Activated CD4-positive, alpha-beta T cell treated with anti-CD3 and anti-CD28 coated beads for 36 hours (primary cell): ENCODE results near the gene ICAM2. TPM values are rescaled to one million over a fixed set of nuclear protein-coding genes. Genes with fewer than 3 reads are reported as not detected.
"Not testable (repeated sequence)": the region's sequence is repeated elsewhere in the genome, so short reads cannot be mapped to it uniquely, and the experiment has no call there.

Experiments
- ATAC-seq: fragments of 200-7000 bp; cut with Tn5 transposase; one replicate; pipeline ENCODE4 v1.10.0; 2021; ENCODE audit warnings: mild to moderate bottlenecking, moderate library complexity
- CTCF ChIA-PET: fragments of 350-600 bp; sonication (Branson Sonifier 250); formaldehyde crosslinking; loops from one replicate; lab custom pipeline; 2021; ENCODE audit warnings: antibody characterized with exemption; lab: Charles Lee
- POLR2A ChIA-PET: fragments of 350-600 bp; sonication (Branson Sonifier 250); formaldehyde crosslinking; loops from one replicate; lab custom pipeline; 2021; ENCODE audit warnings: antibody characterized with exemption, inconsistent platforms; lab: Charles Lee
- DNase-seq: peaks from one replicate; pipeline ENCODE4 v3.0.0-alpha.2; 2020
- H3K27ac Mint-ChIP-seq: one replicate; pipeline ENCODE4 v1.8.0; 2021; ENCODE audit warnings: mixed read lengths
- H3K27me3 Mint-ChIP-seq: one replicate; pipeline ENCODE4 v1.8.0; 2021; ENCODE audit warnings: mixed read lengths
- H3K36me3 Mint-ChIP-seq: one replicate; pipeline ENCODE4 v1.8.0; 2021; ENCODE audit warnings: low read depth, mixed read lengths
- H3K4me1 Mint-ChIP-seq: one replicate; pipeline ENCODE4 v1.8.0; 2021; ENCODE audit warnings: mixed read lengths
- H3K4me3 Mint-ChIP-seq: one replicate; pipeline ENCODE4 v1.8.0; 2021; ENCODE audit warnings: mild to moderate bottlenecking, moderate library complexity, mixed read lengths
- H3K9me3 Mint-ChIP-seq: one replicate; pipeline ENCODE4 v1.8.0; 2021; ENCODE audit warnings: low read depth, mixed read lengths
- intact Hi-C, 2 experiments: fragments of 100-400 bp; cut with DNase I in 1 of 2; cut with micrococcal nuclease in 1 of 2; formaldehyde crosslinking; loops; one replicate each; pipeline versions ENCODE4 v1.14.2 to v1.15.1; 2022 to 2024; cut with DNase I, micrococcal nuclease
- total RNA-seq, 2 experiments: library from RNA; stranded (reverse); gene quantifications; one replicate each; pipeline ENCODE4 v1.2.3, GENCODE V29; 2021

ICAM2 gene
- total RNA-seq, 2 experiments from 2014 or later: 46.6 to 49.0 TPM

DNA sequence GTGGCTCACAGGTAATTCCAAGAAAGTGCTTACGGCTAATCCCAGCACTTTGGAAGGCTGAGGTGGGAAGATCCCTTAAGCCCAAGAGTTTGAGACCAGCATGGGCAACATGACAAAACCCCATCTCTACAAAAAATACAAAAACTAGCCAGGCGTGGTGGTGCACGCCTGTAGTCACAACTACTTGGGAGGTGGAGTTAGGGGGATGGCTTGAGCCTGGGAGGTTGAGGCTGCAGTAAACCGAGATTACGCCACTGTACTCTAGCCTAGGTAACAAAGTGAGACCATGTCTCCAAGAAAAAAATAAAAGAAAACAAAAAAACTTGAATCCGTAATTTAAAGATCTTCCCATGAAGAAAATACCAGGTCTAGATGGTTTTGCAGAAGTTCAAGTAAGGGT lies 5.0 kb downstream of the ICAM2 start:
- CTCF ChIA-PET: no interaction called here
- no peak for DNase-seq
- peaks cover 67% of the 10 kb centered on the region for H3K4me1 Mint-ChIP-seq
- no peaks in the 10 kb centered on the region for H3K9me3 Mint-ChIP-seq
- no peaks in the 10 kb centered on the region for H3K27me3 Mint-ChIP-seq
- H3K36me3 Mint-ChIP-seq: peaks cover 23% of the 10 kb centered on the region
- POLR2A ChIA-PET: no interaction called here
- H3K27ac Mint-ChIP-seq: peak overlapping the region; percentile 95
- peak overlapping the region; percentile 49 for H3K4me3 Mint-ChIP-seq
- intact Hi-C loops: loop anchor here in 1 of 2 experiments (1.0 kb wide), 1 partner anchor 17 kb away; the partner anchor contains the start of gene PRR29
- ATAC-seq: no peak

DNA sequence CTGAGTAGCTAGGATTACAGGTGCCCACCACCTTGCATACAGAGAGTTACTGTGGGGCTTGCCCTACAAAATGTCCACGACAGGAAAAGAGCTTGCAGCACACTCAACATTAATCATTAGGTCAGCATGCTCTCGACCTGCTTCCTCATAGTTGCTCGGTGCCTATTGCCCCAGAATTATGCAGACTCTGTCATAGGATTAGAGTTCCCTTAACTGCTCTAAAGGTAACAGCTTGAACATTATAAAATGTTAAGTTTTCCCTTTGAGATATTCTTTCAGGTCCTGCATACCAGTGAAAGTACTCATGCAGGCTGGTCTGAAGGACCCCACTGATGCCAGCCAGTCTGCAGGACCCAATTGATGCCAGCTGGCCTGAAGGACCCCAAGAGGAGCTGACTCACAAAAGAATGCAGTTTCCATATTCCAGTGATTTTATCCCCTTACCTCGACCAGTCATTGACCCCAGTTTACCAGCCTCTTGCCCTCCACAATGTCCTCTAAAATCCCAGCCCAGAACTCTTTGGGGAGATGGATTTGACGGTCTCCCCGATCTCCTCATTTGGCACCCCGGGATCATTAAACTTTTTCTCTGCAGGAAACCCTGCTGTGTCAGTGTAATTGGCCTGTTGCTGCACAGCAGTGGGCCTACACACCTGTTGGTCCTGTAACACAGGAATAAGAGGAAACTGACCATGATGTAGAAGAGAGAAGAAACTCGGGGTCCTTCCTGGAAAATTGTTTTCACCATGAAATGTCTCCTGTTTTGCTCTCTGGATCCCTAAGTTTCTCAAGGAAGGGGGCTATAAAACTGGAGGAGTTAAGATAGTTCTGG lies 10.6 kb downstream of the ICAM2 start:
- Mint-ChIP-seq H3K36me3 (peaks cover 23% of the 10 kb centered on the region), H3K4me1 (peaks cover 70% of the 10 kb centered on the region), H3K9me3 (no peaks in the 10 kb centered on the region), H3K27me3 (no peaks in the 10 kb centered on the region), H3K27ac (peak overlapping the region; percentile 70), H3K4me3 (no peak overlapping the region)
- POLR2A ChIA-PET: no interaction called here
- DNase-seq: no peak
- no peak for ATAC-seq
- CTCF ChIA-PET: interaction anchor here (0.6 to 2.4 kb wide), 3 partner anchors 16 to 269 kb away, joined by 3 to 12 read pairs (median 3); no protein-coding TSS in a partner anchor
- intact Hi-C loops: no loop called here

DNA sequence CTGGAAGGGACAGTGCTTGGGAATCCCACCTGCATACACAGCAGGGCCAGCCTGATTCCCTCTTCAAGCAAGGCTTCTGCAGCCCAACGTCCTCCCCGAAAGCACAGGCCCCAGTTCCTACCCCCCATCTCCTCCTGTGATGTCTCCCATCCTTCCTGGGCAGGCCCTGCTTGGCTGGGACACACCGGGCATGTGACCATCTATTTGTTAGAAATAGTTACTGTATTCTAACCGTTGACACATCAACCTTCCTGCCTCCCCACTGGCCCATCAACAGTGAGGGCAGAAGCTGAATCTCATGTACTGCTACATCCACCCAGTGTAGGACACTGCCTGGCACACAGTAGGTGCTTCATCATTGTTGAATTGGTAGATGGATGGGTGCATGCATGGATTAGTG lies 11.6 kb downstream of the ICAM2 start:
- ATAC-seq (no peak), DNase-seq (peak; percentile 3)
- Mint-ChIP-seq H3K4me1 (peaks cover 61% of the 10 kb centered on the region), H3K36me3 (peaks cover 23% of the 10 kb centered on the region), H3K27ac (peak overlapping the region; percentile 70), H3K9me3 (no peaks in the 10 kb centered on the region), H3K4me3 (no peak overlapping the region), H3K27me3 (no peaks in the 10 kb centered on the region)
- POLR2A ChIA-PET: interaction anchor here (0.6 kb wide), 1 partner anchor 11 kb away, joined by 5 read pairs; the partner anchor contains the start of gene PRR29
- CTCF ChIA-PET: interaction anchor here (2.4 kb wide), 1 partner anchor 17 kb away, joined by 12 read pairs; no protein-coding TSS in a partner anchor
- intact Hi-C loops: no loop called here

DNA sequence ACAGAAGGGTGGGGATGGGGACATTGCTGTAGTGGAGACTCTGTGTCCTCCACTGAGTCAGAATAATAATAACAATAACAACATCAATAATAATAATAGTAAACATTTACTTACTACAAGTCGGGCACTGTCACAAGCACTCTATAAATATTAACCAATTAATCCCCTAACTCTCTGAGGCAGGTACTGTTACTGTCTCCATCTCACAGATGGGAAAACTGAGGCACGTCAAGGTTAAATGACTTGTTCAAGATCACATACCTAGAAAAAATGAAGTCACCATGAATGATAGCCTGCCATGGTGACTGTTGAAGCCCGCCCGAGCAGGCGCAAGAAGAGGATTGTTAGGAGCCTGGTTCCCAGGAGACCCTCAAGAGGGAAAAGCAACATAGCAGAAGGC lies 12.1 kb downstream of the ICAM2 start:
- Mint-ChIP-seq H3K36me3 (peaks cover 26% of the 10 kb centered on the region), H3K4me3 (no peak overlapping the region), H3K4me1 (peaks cover 58% of the 10 kb centered on the region), H3K27ac (peak overlapping the region; percentile 51), H3K9me3 (no peaks in the 10 kb centered on the region), H3K27me3 (no peaks in the 10 kb centered on the region)
- ChIA-PET POLR2A (no interaction called here), CTCF (interaction anchor here (2.4 kb wide), 1 partner anchor 17 kb away, joined by 12 read pairs; no protein-coding TSS in a partner anchor)
- no peak for ATAC-seq
- intact Hi-C loops: no loop called here
- DNase-seq: peak; percentile 0

DNA sequence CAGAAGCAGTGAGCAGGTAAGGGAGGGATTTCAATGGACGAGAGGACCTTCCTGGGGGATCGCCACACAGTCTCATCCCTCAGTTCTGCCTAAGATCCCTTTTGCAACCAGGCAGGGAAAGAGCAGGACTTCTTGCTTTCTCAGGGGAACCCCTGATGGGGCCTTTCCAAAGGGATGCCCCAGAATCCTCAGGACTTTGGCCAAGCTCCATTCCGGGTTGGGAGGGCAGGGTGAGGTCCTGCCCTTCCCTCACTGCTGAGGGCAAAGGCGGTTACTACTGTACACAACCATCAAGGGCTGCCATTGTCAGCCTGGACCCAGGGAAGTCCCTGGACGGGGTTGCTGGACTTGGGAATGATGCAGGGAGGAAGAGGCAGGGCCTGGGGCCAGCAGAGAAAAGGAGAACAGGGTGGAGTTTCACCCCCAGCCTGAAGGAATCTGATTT lies 12.6 kb downstream of the ICAM2 start:
- peaks cover 54% of the 10 kb centered on the region for H3K4me1 Mint-ChIP-seq
- peaks cover 26% of the 10 kb centered on the region for H3K36me3 Mint-ChIP-seq
- no peaks in the 10 kb centered on the region for H3K27me3 Mint-ChIP-seq
- ChIA-PET POLR2A (no interaction called here), CTCF (no interaction called here)
- DNase-seq (no peak), ATAC-seq (no peak)
- intact Hi-C loops: no loop called here
- H3K27ac Mint-ChIP-seq: peak overlapping the region; percentile 55
- H3K9me3 Mint-ChIP-seq: no peaks in the 10 kb centered on the region
- no peak overlapping the region for H3K4me3 Mint-ChIP-seq

DNA sequence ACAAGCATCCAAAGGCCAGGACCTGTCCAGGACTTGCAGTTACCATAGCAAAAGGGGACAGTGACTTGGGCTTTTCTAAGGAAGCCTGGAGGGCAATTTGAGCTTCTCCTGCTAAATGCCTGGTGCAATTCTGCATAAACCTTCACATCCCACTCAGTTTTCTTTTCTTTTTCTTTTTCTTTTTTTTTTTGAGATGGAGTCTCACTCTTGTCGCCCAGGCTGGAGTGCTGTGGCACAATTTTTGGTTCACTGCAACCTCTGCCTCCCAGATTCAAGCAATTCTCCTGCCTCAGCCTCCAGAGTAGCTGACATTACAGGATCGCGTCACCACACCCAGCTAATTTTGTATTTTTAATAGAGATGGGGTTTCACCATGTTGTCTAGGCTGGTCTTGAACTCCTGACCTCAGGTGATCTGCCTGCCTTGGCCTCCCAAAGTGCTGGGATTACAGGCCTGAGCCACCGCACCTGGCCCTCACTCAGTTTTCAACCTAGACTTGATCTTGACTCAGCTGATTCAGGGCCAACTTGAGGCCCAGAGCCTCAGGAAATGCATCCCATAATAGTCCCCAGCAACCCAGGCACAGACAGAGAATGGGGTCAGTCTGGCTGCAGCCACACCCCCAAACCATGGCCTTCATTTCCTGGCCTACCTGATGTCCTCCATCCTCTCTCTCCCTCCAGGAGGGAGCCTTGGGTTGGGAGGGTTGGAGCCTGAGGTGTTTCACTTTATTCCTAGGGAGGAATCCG lies 13.2 kb downstream of the ICAM2 start:
- Mint-ChIP-seq H3K27ac (peak overlapping the region; percentile 55), H3K36me3 (peaks cover 25% of the 10 kb centered on the region), H3K4me1 (peaks cover 50% of the 10 kb centered on the region)
- ChIA-PET POLR2A (interaction anchor here (0.6 kb wide), 1 partner anchor 10 kb away, joined by 4 read pairs; no protein-coding TSS in a partner anchor), CTCF (interaction anchor here (0.5 to 2.5 kb wide), 5 partner anchors 9 to 23 kb away, joined by 3 to 13 read pairs (median 4); partner anchors contain the start of gene ICAM2)
- DNase-seq, intact Hi-C loops, H3K27me3 Mint-ChIP-seq, H3K9me3 Mint-ChIP-seq, H3K4me3 Mint-ChIP-seq, ATAC-seq: not testable (repeated sequence)

DNA sequence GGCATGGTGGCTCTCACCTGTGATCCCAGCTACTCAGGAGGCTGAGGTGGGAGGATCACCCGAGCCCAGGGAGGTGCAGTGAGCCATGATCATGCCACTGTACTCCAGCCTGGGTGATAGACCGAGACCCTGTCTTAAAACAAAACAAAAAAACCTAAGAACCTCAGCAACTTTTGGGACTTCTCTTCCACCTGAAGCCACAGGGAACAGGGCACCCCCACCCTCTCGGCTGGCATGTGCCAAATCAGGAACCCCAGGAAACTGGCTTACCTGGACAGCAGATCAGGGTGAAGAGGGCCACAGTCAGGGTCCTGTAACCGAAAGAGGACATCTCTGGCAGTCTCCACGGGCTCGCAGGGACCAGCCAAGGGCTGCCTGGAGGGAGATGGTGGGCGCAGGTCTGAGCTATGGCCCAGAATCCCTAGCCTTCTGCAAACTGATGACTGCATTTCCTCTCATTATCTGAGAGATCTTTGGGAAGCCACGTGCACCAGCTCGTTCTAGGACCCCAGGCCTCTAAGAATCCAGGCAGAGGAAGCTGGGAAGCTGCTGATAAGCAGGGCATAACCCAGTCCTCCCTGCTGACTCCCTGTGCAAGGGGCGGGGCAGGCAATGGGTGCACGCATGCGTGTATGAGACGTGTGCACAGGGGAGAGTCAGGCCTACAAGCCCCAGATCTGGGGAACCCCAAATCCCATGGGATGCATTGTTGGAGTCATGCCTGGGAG lies 13.9 kb downstream of the ICAM2 start:
- no peak for ATAC-seq
- no peaks in the 10 kb centered on the region for H3K9me3 Mint-ChIP-seq
- peaks cover 44% of the 10 kb centered on the region for H3K4me1 Mint-ChIP-seq
- ChIA-PET POLR2A (interaction anchor here (0.6 kb wide), 1 partner anchor 11 kb away, joined by 4 read pairs; no protein-coding TSS in a partner anchor), CTCF (interaction anchor here (1.2 to 2.5 kb wide), 3 partner anchors 10 to 22 kb away, joined by 4 to 13 read pairs (median 11); partner anchors contain the start of gene ICAM2)
- peak overlapping the region; percentile 31 for H3K27ac Mint-ChIP-seq
- no peak overlapping the region for H3K4me3 Mint-ChIP-seq
- H3K27me3 Mint-ChIP-seq: no peaks in the 10 kb centered on the region
- DNase-seq: no peak
- H3K36me3 Mint-ChIP-seq: peaks cover 20% of the 10 kb centered on the region
- intact Hi-C loops: no loop called here

DNA sequence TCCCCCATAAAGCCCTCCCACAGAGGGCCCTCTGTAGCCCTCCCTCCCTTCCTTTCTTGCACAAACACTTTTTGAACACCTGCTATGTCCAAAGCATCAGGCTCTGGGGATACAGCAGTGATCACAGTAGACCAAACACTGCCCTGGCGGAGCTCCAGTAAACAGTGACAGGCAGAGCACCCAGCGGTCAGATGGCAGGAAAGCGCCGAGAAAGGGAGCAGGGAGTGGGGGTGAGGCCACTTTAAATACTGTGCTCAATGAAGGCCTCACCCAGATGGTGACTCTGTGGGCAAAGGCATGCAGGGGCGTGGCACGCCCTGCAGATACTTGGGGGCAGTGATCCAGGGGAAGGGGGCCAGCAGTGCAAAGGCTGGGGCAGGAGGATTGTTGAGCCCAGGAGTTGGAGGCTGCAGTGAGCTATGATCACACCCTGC lies 14.7 kb downstream of the ICAM2 start:
- intact Hi-C loops: no loop called here
- ATAC-seq (no peak), DNase-seq (peak; percentile 2)
- peaks cover 15% of the 10 kb centered on the region for H3K36me3 Mint-ChIP-seq
- no peak overlapping the region for H3K4me3 Mint-ChIP-seq
- no peaks in the 10 kb centered on the region for H3K27me3 Mint-ChIP-seq
- POLR2A ChIA-PET: interaction anchor here (0.6 kb wide), 1 partner anchor 15 kb away, joined by 11 read pairs; the partner anchor contains the start of gene ICAM2
- H3K9me3 Mint-ChIP-seq: no peaks in the 10 kb centered on the region
- H3K4me1 Mint-ChIP-seq: peaks cover 37% of the 10 kb centered on the region
- peak overlapping the region; percentile 12 for H3K27ac Mint-ChIP-seq
- CTCF ChIA-PET: interaction anchor here (1.0 to 2.5 kb wide), 4 partner anchors 11 to 277 kb away, joined by 3 to 13 read pairs (median 8); no protein-coding TSS in a partner anchor

DNA sequence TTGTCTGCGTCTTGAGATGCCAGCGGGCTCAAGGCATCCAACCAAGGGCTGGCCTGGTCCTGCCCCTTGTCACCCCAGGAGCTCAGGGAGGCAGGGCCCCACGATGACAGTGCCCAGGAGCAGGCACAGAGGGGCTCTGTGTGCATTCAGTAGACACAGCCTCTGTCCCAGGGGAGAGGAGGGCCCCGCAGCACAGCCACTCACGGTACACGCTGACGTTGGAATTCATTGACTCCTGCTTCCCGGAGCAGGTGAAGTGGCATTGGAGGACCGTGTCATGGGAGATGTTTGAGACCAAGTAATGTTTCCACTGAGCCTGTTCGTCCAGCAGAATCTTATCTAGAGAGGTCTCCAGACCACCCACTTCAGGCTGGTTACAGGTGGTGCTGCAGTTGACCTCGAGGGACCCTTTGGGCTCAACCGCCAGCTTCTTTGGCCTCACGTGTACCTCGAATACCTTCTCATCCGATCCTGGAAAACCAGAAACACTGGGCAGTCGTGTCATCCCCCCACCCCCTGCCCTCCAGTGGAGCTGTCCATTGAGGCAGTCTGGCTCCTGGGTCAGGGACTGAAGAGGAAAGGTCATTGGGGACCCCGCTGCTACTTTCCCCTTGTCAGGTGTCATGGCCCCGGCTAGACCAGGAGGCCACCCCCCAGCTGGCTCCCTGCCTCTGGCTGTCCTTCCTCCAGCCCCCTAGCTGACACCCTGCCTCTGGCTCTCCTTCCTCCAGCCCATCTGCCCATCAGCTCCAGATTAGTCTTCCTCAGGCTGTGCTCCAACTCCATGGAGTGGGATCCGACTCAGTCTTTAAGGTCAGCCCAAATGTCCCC lies 15.3 kb downstream of the ICAM2 start:
- Mint-ChIP-seq H3K9me3 (no peaks in the 10 kb centered on the region), H3K27ac (peak overlapping the region; percentile 33), H3K36me3 (peaks cover 13% of the 10 kb centered on the region), H3K4me3 (no peak overlapping the region), H3K4me1 (peaks cover 32% of the 10 kb centered on the region), H3K27me3 (no peaks in the 10 kb centered on the region)
- DNase-seq: peak; percentile 3
- intact Hi-C loops: no loop called here
- ChIA-PET CTCF (interaction anchor here (1.0 to 2.5 kb wide), 5 partner anchors 12 to 278 kb away, joined by 3 to 13 read pairs (median 6); no protein-coding TSS in a partner anchor), POLR2A (interaction anchor here (0.6 kb wide), 1 partner anchor 15 kb away, joined by 11 read pairs; the partner anchor contains the start of gene ICAM2)
- ATAC-seq: no peak
